Effector memory CD8-positive, alpha-beta T cell (primary cell): Measurements from ENCODE around the gene SCUBE2.

Experiments used
- ATAC-seq: fragments of 150-1000 bp; cut with Tn5 transposase; replicated peaks from 2 replicates; pipeline ENCODE4 v1.10.0; 2021; ENCODE audit warnings: mild to moderate bottlenecking, moderate library complexity
- DNase-seq, 3 experiments: peaks; one replicate each; pipeline ENCODE4 v3.0.0; 2021
- H3K27ac Mint-ChIP-seq, 2 donors: one replicate each; pipeline ENCODE4 v1.8.0; 2022; ENCODE audit warnings: mild to moderate bottlenecking in 2 of 2, mixed read lengths in 2 of 2, moderate library complexity in 2 of 2
- H3K27me3 Mint-ChIP-seq, 2 donors: one replicate each; pipeline ENCODE4 v1.8.0; 2022; ENCODE audit warnings: mixed read lengths in 2 of 2
- H3K36me3 Mint-ChIP-seq: one replicate; pipeline ENCODE4 v1.8.0; 2022; ENCODE audit warnings: mild to moderate bottlenecking, moderate library complexity, mixed read lengths; ENCODE audit not compliant: insufficient read depth
- H3K4me1 Mint-ChIP-seq, 2 donors: one replicate each; pipeline ENCODE4 v1.8.0; 2022; ENCODE audit warnings: low read depth in 2 of 2, mixed read lengths in 2 of 2
- H3K4me3 Mint-ChIP-seq, 2 donors: one replicate each; pipeline ENCODE4 v1.8.0; 2022; ENCODE audit warnings: mild to moderate bottlenecking in 2 of 2, mixed read lengths in 2 of 2, moderate library complexity in 2 of 2
- H3K9me3 Mint-ChIP-seq, 2 donors: one replicate each; pipeline ENCODE4 v1.8.0; 2022; ENCODE audit warnings: mixed read lengths in 2 of 2

The SCUBE2 gene

DNA sequence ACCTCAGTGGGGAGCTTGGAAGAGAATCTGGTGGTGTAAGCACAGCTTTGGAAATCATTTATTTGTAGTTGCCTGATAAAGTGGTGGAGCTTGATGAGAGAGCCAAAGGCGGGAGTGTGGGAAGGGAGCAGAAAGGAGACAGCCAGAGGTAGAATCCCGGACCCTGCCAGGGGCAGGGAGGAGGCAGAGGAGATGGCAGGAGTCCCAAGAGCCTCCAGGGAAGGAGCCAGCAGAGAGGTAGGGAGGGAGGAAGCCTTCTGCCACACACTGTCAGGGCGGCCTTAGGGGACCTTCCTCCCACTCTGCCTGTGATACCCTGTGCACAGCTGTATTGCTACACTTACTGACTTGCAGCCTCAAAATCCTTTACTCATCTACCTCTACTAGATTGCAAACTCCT lies 15.4 kb downstream of the SCUBE2 start:
- Mint-ChIP-seq H3K27ac (no peak overlapping the region), H3K4me1 (no peaks in the 10 kb centered on the region), H3K4me3 (no peak overlapping the region), H3K9me3 (no peaks in the 10 kb centered on the region), H3K36me3 (no peaks in the 10 kb centered on the region), H3K27me3 (peaks cover 34 to 50% of the 10 kb centered on the region in 2 donors)
- DNase-seq (no peak), ATAC-seq (no peak)

DNA sequence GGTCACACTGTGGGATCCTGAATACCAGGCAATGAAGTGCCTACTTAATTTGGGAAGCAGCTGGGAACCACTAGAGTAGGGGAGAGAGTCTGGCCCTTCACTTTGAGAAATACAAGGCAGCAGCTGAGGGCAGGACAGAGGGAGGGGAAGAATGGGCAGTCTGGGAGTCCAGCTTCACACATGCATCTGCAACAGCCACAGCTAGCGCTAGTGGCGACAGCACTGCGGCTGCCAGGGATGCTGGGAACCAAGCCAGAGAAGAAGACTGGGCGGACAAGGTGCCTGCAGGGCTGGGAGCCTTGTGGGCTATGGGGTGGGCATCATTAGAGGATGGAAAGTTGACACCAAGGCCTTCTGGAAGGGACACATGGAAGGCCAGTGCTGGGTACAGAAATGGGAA lies 15.8 kb downstream of the SCUBE2 start:
- H3K4me3 Mint-ChIP-seq = no peak overlapping the region
- no peak for ATAC-seq
- no peak for DNase-seq
- H3K36me3 Mint-ChIP-seq = no peaks in the 10 kb centered on the region
- peaks cover 39 to 55% of the 10 kb centered on the region in 2 donors for H3K27me3 Mint-ChIP-seq
- H3K9me3 Mint-ChIP-seq = no peaks in the 10 kb centered on the region
- no peaks in the 10 kb centered on the region for H3K4me1 Mint-ChIP-seq
- no peak overlapping the region for H3K27ac Mint-ChIP-seq

DNA sequence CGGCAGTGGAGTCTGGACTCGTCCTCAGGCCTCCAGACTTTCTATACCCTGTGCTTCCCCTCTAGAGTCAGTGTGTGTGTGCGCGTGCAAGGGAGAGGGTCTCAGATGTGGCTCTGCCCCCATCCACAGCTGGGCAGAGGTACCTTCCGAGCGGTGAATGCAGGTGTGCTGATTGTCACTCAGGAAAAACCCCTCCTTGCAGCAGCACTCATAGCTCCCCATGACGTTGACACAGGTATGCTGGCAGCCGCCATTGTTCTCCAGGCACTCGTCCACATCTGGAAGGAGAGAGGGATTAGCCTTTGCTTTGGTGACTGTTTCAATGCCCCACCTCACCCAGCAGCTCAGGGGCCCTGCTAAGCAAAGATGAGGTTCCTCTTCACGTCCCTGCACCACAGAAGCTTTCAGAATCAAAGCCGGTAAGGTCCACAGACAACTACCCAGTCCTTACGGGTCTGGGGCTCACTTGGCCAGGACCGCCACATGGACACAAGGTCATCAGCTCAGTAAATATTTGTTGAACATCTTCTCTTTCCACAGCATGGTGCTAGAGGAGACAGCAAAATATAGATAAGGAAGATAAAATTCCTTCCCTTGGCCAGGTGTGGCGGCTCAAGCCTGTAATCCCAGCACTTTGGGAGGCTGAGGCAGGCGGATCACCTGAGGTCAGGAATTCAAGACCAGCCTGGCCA lies 16.9 kb downstream of the SCUBE2 start:
- H3K4me1 Mint-ChIP-seq = no peaks in the 10 kb centered on the region
- no peak overlapping the region for H3K27ac Mint-ChIP-seq
- H3K27me3 Mint-ChIP-seq = peaks cover 48 to 62% of the 10 kb centered on the region in 2 donors
- ATAC-seq (no peak), DNase-seq (no peak)
- H3K9me3 Mint-ChIP-seq = no peaks in the 10 kb centered on the region
- H3K4me3 Mint-ChIP-seq = no peak overlapping the region
- H3K36me3 Mint-ChIP-seq = no peaks in the 10 kb centered on the region

DNA sequence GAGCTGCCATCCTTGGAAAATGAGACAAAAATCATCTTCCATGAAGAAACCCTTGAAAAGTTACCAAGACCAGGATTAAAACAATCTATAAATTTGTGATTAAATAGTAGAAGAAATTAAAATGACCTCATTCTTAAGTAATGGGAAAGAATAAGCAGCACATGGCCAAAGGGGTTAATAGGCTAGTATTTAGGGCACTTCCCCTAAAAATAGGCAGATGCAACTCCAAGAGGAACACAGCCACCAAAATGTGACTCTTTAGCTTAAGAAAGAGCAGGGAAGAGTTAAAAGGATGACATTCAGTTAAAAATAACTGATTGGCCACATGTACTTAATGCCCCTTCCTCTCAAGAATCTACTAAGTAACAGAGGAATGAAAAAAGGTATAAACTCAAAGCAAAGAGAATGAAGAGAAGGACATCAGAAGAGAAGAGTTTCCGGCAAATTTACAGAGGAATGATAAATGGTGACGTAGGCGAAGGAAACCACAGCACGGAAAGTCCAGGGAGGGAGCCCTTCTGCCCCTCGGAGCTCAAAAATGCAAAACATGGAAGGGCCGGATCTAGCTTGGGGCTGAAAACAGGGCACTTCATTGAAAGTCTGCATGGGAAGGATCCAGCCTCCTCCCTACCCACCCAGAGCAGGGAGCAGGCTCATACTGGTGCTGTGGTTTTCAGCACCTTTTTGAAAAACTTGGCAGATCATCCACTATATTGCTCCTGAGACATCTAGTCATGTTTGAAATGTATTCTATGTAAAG lies 17.8 kb downstream of the SCUBE2 start:
- no peak overlapping the region for H3K27ac Mint-ChIP-seq
- no peak overlapping the region for H3K4me3 Mint-ChIP-seq
- H3K9me3 Mint-ChIP-seq = no peaks in the 10 kb centered on the region
- DNase-seq (no peak), ATAC-seq (no peak)
- H3K27me3 Mint-ChIP-seq = peaks cover 57 to 70% of the 10 kb centered on the region in 2 donors
- no peaks in the 10 kb centered on the region for H3K4me1 Mint-ChIP-seq
- no peaks in the 10 kb centered on the region for H3K36me3 Mint-ChIP-seq

DNA sequence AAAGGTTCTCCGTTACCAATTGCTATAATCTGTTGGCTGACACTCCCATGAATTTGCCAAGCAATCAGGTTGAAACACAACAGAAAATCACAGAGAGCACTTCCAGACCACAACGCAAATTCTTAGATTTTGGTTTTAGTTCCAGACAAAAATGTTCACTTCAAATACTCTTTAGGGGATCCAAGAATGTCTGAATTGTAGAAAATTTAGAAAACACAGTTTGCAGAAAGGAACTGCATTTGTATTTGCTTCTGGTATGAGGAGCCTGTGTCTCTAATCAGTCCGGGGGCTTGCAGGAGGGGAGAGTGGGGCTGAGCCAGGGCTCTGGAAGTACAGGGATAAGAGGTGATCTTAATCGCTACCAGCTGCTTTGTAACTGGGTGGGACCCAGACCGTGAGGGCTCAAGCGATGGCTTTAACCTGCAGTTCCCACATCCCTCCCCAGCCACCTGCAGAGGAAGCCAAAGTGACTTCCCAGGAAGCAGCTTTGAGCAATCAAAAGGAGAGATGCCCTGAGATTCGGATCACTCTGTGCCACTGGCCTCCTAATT lies 18.7 kb downstream of the SCUBE2 start:
- no peak overlapping the region for H3K27ac Mint-ChIP-seq
- H3K9me3 Mint-ChIP-seq = no peaks in the 10 kb centered on the region
- H3K4me1 Mint-ChIP-seq = no peaks in the 10 kb centered on the region
- H3K4me3 Mint-ChIP-seq = no peak overlapping the region
- no peaks in the 10 kb centered on the region for H3K36me3 Mint-ChIP-seq
- ATAC-seq (no peak), DNase-seq (no peak)
- peaks cover 56 to 76% of the 10 kb centered on the region in 2 donors for H3K27me3 Mint-ChIP-seq

DNA sequence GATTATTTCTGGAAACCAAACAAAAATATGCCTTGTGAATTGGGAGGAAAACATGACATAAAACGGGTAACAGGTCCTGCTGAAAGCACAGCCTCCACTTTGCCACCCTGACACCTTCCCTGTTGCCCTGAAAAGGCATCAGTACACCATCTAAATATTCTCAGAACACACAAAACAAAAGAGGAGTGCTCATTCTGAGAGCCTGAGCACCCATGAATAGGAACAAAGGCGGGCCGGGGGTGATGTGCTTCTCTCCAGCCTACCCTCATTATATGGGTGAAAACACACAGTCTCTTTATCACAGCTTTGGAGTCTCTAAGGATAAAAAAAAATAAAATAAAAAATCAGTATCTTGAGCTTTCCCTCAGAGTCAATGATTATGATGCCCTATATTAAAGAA lies 19.7 kb downstream of the SCUBE2 start:
- no peaks in the 10 kb centered on the region for H3K9me3 Mint-ChIP-seq
- peaks cover 52 to 69% of the 10 kb centered on the region in 2 donors for H3K27me3 Mint-ChIP-seq
- ATAC-seq (no peak), DNase-seq (no peak)
- no peaks in the 10 kb centered on the region for H3K36me3 Mint-ChIP-seq
- H3K27ac Mint-ChIP-seq = no peak overlapping the region
- H3K4me3 Mint-ChIP-seq = no peak overlapping the region
- H3K4me1 Mint-ChIP-seq = no peaks in the 10 kb centered on the region

DNA sequence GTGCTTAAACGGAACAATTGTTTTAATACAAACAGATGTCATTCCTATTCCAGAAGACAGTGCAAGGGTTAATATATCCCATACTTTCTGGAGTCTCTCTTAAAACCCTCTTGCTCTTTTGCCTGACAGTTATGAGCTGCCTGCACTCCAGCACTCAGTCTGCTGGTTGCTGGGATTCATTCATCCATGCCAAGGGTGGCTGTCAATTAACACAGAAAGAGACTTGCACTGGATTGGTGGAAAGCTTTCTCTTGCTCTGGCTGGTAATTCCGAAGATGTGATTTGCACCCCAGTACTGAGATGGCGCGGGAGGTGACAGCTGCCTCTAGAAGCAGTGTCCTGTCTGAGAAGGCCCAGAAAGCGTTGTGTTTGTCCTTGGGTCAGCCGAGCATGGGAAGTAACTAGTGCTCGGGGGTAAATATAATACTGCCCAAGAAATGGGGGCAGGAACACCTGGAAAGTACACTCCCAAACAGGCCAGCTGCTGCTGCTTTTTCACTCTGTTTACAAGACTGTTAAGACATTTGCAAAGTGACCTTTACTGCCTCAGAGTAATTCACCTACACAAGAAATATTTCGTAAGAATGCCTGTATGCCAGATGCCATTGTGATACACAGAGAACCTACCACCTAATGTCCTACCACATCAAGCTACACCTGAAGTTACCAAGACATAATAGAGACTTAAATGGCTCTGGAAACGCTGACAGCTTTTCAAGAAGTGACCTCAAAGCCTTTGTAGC lies 20.5 kb downstream of the SCUBE2 start:
- ATAC-seq (no peak), DNase-seq (no peak)
- no peak overlapping the region for H3K27ac Mint-ChIP-seq
- H3K36me3 Mint-ChIP-seq = no peaks in the 10 kb centered on the region
- no peak overlapping the region for H3K4me3 Mint-ChIP-seq
- peaks cover 48 to 72% of the 10 kb centered on the region in 2 donors for H3K27me3 Mint-ChIP-seq
- no peaks in the 10 kb centered on the region for H3K4me1 Mint-ChIP-seq
- H3K9me3 Mint-ChIP-seq = no peaks in the 10 kb centered on the region

DNA sequence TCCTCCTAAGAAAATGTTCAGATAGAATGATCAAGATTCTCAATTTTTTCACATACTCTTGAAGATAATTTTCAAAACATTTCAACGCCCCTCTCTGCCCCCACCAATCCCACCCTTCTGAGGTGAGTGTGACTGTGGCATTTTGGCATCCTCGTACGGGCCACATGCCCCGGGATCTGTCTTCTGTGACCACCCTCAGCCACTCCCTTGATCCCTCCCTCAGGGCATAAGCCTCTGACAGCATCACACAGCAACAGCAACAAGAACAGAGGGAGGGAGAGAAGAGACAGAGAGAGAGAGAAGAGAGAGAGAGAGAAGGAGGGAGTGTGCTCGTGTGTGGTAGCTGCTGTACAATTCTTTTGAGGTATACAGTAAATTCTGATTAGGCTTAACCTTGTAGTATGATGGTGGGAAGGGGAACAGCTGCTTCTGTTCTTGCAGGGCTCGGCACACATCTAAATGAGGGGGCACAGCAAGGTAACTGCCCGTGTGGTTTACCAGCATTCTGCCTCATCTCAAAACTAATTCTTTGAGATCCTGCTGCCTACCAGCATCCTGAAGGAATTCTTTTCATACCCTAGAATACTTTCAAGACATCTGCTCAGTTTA lies 21.4 kb downstream of the SCUBE2 start:
- Mint-ChIP-seq H3K27ac (no peak overlapping the region), H3K36me3 (no peaks in the 10 kb centered on the region), H3K9me3 (no peaks in the 10 kb centered on the region), H3K27me3 (peaks cover 39 to 76% of the 10 kb centered on the region in 2 donors), H3K4me3 (no peak overlapping the region), H3K4me1 (no peaks in the 10 kb centered on the region)
- ATAC-seq = no peak
- DNase-seq = no peak

DNA sequence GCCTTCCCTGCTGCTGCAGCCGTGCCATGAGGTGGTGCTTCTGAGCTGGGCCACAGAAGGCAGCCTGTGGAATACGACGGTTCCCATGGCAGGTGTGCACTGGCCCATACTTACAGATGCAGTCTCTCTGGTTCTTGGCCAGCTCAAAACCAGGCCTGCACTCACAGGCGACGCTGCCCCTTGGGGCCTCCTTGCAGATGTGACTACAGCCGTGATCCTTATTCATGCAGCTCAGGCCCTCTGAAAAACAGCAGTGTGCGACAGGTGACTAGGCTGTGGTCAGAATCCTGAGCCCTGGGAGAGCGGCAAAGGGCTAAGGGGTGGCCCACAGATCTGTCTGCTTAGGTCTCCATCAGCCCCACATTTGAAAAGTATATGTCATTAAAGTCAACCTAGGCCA lies 22.1 kb downstream of the SCUBE2 start:
- no peak overlapping the region for H3K4me3 Mint-ChIP-seq
- ATAC-seq = no peak

DNA sequence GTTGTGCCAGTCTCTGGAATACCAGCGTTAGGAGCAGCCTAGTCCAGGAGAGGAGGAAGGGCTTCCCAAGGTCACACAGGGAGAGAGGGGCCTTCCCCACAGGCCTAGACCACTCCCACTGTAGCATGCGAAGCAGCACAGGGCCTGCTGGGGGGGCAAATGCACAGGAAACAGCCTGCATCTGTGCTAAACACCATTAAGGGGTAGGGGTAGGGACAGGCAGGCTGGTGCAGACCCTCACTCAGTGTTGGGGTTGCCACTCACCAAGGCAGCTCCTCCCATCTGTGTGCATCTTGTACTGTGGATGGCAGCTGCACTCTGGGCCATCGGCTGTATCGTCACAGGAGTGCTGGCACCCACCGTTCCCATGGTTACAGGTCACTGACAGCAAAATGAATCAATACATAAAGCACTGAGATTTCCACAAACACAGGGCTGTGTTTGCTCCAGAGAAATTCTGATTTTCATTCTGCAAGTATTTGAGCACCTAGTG lies 24.9 kb downstream of the SCUBE2 start:
- no peak overlapping the region for H3K27ac Mint-ChIP-seq
- no peaks in the 10 kb centered on the region for H3K4me1 Mint-ChIP-seq
- no peak for ATAC-seq
- no peak for DNase-seq
- H3K36me3 Mint-ChIP-seq = no peaks in the 10 kb centered on the region
- no peak overlapping the region for H3K4me3 Mint-ChIP-seq
- H3K27me3 Mint-ChIP-seq = peaks cover 34 to 62% of the 10 kb centered on the region in 2 donors
- H3K9me3 Mint-ChIP-seq = no peaks in the 10 kb centered on the region

More for the DNA sequence above, 22.1 kb downstream of the SCUBE2 start:
- peaks cover 37 to 76% of the 10 kb centered on the region in 2 donors for H3K27me3 Mint-ChIP-seq
- DNase-seq = no peak
- no peak overlapping the region for H3K27ac Mint-ChIP-seq
- no peaks in the 10 kb centered on the region for H3K4me1 Mint-ChIP-seq
- H3K9me3 Mint-ChIP-seq = no peaks in the 10 kb centered on the region
- H3K36me3 Mint-ChIP-seq = no peaks in the 10 kb centered on the region

DNA sequence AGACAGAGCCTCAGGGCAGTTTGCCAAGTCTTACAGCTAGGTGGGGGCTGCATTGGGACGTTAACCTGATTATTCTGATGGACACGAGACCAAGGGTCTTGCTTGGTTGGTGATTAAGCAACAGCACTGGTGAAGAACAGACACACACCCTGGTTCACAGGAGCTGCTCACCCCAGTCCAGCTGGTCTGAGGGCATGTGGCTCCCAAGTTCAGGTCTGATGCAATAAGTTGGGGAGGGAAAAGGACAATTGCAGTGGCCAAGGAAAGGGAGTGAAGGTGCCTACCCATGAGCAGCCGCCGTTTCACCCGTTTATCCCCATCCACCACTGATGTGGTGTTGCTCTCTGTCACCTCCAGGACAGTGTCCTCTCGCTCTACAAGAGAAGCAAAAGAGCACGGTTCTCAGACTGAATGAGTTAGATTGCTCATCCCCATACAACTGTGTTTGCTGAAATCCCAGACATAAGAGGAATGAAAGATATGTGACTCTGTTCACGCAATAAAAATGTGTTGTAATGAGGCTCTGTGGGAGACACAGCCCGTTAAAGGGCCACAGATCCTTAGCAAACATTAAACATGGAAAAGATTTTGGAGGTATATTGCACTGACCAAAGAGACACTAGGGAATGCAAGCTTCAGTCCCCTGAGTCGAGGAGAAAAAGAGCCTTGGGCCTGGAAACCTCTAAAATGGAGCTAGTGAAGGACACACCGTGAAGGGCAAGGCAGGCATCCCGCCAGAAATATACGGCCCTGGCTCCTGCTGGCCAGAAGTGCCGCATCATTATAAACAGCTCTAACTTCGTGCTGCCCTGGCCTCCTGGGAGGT lies 25.6 kb downstream of the SCUBE2 start:
- H3K4me1 Mint-ChIP-seq = peaks cover 0 to 1% of the 10 kb centered on the region in 2 donors
- H3K36me3 Mint-ChIP-seq = no peaks in the 10 kb centered on the region
- peaks cover 28 to 55% of the 10 kb centered on the region in 2 donors for H3K27me3 Mint-ChIP-seq
- H3K9me3 Mint-ChIP-seq = no peaks in the 10 kb centered on the region
- DNase-seq (no peak), ATAC-seq (no peak)
- H3K27ac Mint-ChIP-seq = no peak overlapping the region
- no peak overlapping the region for H3K4me3 Mint-ChIP-seq

DNA sequence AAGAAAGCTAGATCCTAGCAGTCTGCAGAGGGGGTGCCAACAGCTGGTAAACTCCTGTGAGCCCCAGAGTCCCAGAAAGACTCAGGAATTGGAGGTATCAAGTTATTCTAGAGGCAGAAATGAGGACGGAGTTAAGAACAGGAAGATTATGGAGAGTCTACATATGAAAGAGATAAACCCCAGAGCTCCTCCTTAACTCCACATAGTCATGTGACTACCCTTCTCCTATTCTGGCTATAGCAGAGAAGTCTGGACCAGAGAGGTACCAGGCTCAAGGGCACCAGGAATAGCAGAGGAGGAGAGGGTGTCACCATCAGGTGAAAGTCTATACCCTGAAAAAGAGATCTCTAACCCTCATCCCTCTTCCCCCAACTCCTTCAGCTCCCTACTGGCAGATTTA lies 29.6 kb downstream of the SCUBE2 start:
- no peak for ATAC-seq
- Mint-ChIP-seq H3K27ac (no peak overlapping the region), H3K4me3 (no peak overlapping the region), H3K27me3 (peaks cover 7 to 39% of the 10 kb centered on the region in 2 donors), H3K36me3 (no peaks in the 10 kb centered on the region), H3K9me3 (no peaks in the 10 kb centered on the region), H3K4me1 (peaks cover 0 to 7% of the 10 kb centered on the region in 2 donors)
- no peak for DNase-seq
